ENCODE results near the gene RTN3. TPM values are rescaled to one million over a fixed set of nuclear protein-coding genes. Genes with fewer than 3 reads are reported as not detected.

Gene RTN3
- total and polyA plus RNA-seq, 4 donors, result 147 to 805 (median 547) TPM

- no peak overlapping the region for H3K27ac ChIP-seq (ENCODE audit: low read depth, low read length)
- H3K27me3 ChIP-seq (ENCODE audit: control insufficient read depth, insufficient read depth, low read length), result no peaks in the 10 kb centered on the region
- WGBS (ENCODE audit: insufficient coverage), result 83% methylated on average over 2 of the region's 4 CpGs
- H3K9me3 ChIP-seq (ENCODE audit: control insufficient read depth, insufficient read depth, low read length), result no peaks in the 10 kb centered on the region
- peaks cover 2% of the 10 kb centered on the region for H3K36me3 ChIP-seq (ENCODE audit: control insufficient read depth, insufficient read depth, low read length)
- H3K4me3 ChIP-seq (ENCODE audit: low read depth, low read length), result no peak overlapping the region
- DNase-seq (ENCODE audit: low read depth in 4 of 6, low spot score in 6 of 6), result no peak
- peaks cover 13% of the 10 kb centered on the region for H3K4me1 ChIP-seq (ENCODE audit: control insufficient read depth, insufficient read depth, low read length)
Measured at GRCh38 chr11:63666874-63667273, 14.4 kb upstream of the RTN3 start.

GRCh38 chr11:63667995-63668795, 13.1 kb upstream of the RTN3 start:
- Histone ChIP-seq H3K27ac (ENCODE audit: low read depth, low read length) (no peak overlapping the region), H3K36me3 (ENCODE audit: control insufficient read depth, insufficient read depth, low read length) (peaks cover 2% of the 10 kb centered on the region), H3K9me3 (ENCODE audit: control insufficient read depth, insufficient read depth, low read length) (no peaks in the 10 kb centered on the region), H3K4me3 (ENCODE audit: low read depth, low read length) (no peak overlapping the region), H3K4me1 (ENCODE audit: control insufficient read depth, insufficient read depth, low read length) (peaks cover 17% of the 10 kb centered on the region), H3K27me3 (ENCODE audit: control insufficient read depth, insufficient read depth, low read length) (no peaks in the 10 kb centered on the region)
- no peak for DNase-seq (ENCODE audit: low read depth in 4 of 6, low spot score in 6 of 6)
- no CpG with 5 or more reads among the region's 3 CpGs for WGBS (ENCODE audit: insufficient coverage)

GRCh38 chr11:63670096-63670432, 11.2 kb upstream of the RTN3 start:
- Histone ChIP-seq H3K27ac (ENCODE audit: low read depth, low read length) (no peak overlapping the region), H3K9me3 (ENCODE audit: control insufficient read depth, insufficient read depth, low read length) (no peaks in the 10 kb centered on the region), H3K27me3 (ENCODE audit: control insufficient read depth, insufficient read depth, low read length) (no peaks in the 10 kb centered on the region), H3K4me3 (ENCODE audit: low read depth, low read length) (peak overlapping the region; percentile 66), H3K36me3 (ENCODE audit: control insufficient read depth, insufficient read depth, low read length) (peaks cover 2% of the 10 kb centered on the region), H3K4me1 (ENCODE audit: control insufficient read depth, insufficient read depth, low read length) (peaks cover 17% of the 10 kb centered on the region)
- 76% methylated on average over 7 of the region's 7 CpGs for WGBS (ENCODE audit: insufficient coverage)
- DNase-seq (ENCODE audit: low read depth in 4 of 6, low spot score in 6 of 6), result no peak

GRCh38 chr11:63670433-63671321, 10.6 kb upstream of the RTN3 start:
- peak in 3 of 6 donors; percentile 43 to 74 (median 53) for DNase-seq (ENCODE audit: low read depth in 4 of 6, low spot score in 6 of 6)
- Histone ChIP-seq H3K36me3 (ENCODE audit: control insufficient read depth, insufficient read depth, low read length) (peaks cover 2% of the 10 kb centered on the region), H3K27me3 (ENCODE audit: control insufficient read depth, insufficient read depth, low read length) (no peaks in the 10 kb centered on the region), H3K9me3 (ENCODE audit: control insufficient read depth, insufficient read depth, low read length) (no peaks in the 10 kb centered on the region), H3K27ac (ENCODE audit: low read depth, low read length) (peak overlapping the region; percentile 79), H3K4me3 (ENCODE audit: low read depth, low read length) (peak overlapping the region; percentile 66), H3K4me1 (ENCODE audit: control insufficient read depth, insufficient read depth, low read length) (peaks cover 17% of the 10 kb centered on the region)
- under 1% methylated on average over 55 of the region's 63 CpGs for WGBS (ENCODE audit: insufficient coverage)

- WGBS (ENCODE audit: insufficient coverage), result 9% methylated on average over 67 of the region's 69 CpGs
- peak within 1 kb of the TSS; percentile 79 for H3K27ac ChIP-seq (ENCODE audit: low read depth, low read length)
- H3K4me3 ChIP-seq (ENCODE audit: low read depth, low read length), result peak within 1 kb of the TSS; percentile 66
- H3K4me1 ChIP-seq (ENCODE audit: control insufficient read depth, insufficient read depth, low read length), result peaks cover 17% of the 10 kb centered on the region
- H3K27me3 ChIP-seq (ENCODE audit: control insufficient read depth, insufficient read depth, low read length), result no peaks in the 10 kb centered on the region
- peaks cover 2% of the 10 kb centered on the region for H3K36me3 ChIP-seq (ENCODE audit: control insufficient read depth, insufficient read depth, low read length)
- no peaks in the 10 kb centered on the region for H3K9me3 ChIP-seq (ENCODE audit: control insufficient read depth, insufficient read depth, low read length)
- peak; percentile 88 to 99 (median 90) for DNase-seq (ENCODE audit: low read depth in 4 of 6, low spot score in 6 of 6)
Measured at GRCh38 chr11:63671322-63672155, 9.8 kb upstream of the RTN3 start, which contains the start of gene ATL3. Gene ATL3 (minus strand): TSS chr11:63671376. CDS start chr11:63671335, 41 bp downstream.

- Histone ChIP-seq H3K4me1 (ENCODE audit: control insufficient read depth, insufficient read depth, low read length) (peaks cover 17% of the 10 kb centered on the region), H3K36me3 (ENCODE audit: control insufficient read depth, insufficient read depth, low read length) (peaks cover 2% of the 10 kb centered on the region), H3K27ac (ENCODE audit: low read depth, low read length) (peak overlapping the region; percentile 49), H3K4me3 (ENCODE audit: low read depth, low read length) (no peak overlapping the region), H3K9me3 (ENCODE audit: control insufficient read depth, insufficient read depth, low read length) (no peaks in the 10 kb centered on the region), H3K27me3 (ENCODE audit: control insufficient read depth, insufficient read depth, low read length) (no peaks in the 10 kb centered on the region)
- DNase-seq (ENCODE audit: low read depth in 4 of 6, low spot score in 6 of 6), result no peak
- 100% methylated on average over 13 of the region's 16 CpGs for WGBS (ENCODE audit: insufficient coverage)
Measured at GRCh38 chr11:63672156-63672463, 9.2 kb upstream of the RTN3 start.

- whole genome bisulfite sequencing (ENCODE audit: insufficient coverage), result no CpG with 5 or more reads among the region's 1 CpG
- H3K27ac ChIP-seq (ENCODE audit: low read depth, low read length), result no peak overlapping the region
- H3K9me3 ChIP-seq (ENCODE audit: control insufficient read depth, insufficient read depth, low read length), result no peaks in the 10 kb centered on the region
- DNase-seq (ENCODE audit: low read depth in 4 of 6, low spot score in 6 of 6), result no peak
- H3K4me3 ChIP-seq (ENCODE audit: low read depth, low read length), result no peak overlapping the region
- H3K27me3 ChIP-seq (ENCODE audit: control insufficient read depth, insufficient read depth, low read length), result no peaks in the 10 kb centered on the region
- no peaks in the 10 kb centered on the region for H3K36me3 ChIP-seq (ENCODE audit: control insufficient read depth, insufficient read depth, low read length)
- H3K4me1 ChIP-seq (ENCODE audit: control insufficient read depth, insufficient read depth, low read length), result peaks cover 17% of the 10 kb centered on the region
Measured at GRCh38 chr11:63672936-63673539, 8.3 kb upstream of the RTN3 start.

- Histone ChIP-seq H3K27ac (ENCODE audit: low read depth, low read length) (no peak overlapping the region), H3K27me3 (ENCODE audit: control insufficient read depth, insufficient read depth, low read length) (no peaks in the 10 kb centered on the region), H3K4me1 (ENCODE audit: control insufficient read depth, insufficient read depth, low read length) (peaks cover 17% of the 10 kb centered on the region), H3K4me3 (ENCODE audit: low read depth, low read length) (no peak overlapping the region), H3K9me3 (ENCODE audit: control insufficient read depth, insufficient read depth, low read length) (no peaks in the 10 kb centered on the region), H3K36me3 (ENCODE audit: control insufficient read depth, insufficient read depth, low read length) (no peaks in the 10 kb centered on the region)
- DNase-seq (ENCODE audit: low read depth in 4 of 6, low spot score in 6 of 6), result no peak
- no CpG with 5 or more reads among the region's 4 CpGs for WGBS (ENCODE audit: insufficient coverage)
Measured at GRCh38 chr11:63673579-63673978, 7.7 kb upstream of the RTN3 start.

GRCh38 chr11:63680834-63681320, 423 bp upstream of the RTN3 start:
- no peaks in the 10 kb centered on the region for H3K9me3 ChIP-seq (ENCODE audit: control insufficient read depth, insufficient read depth, low read length)
- no peaks in the 10 kb centered on the region for H3K27me3 ChIP-seq (ENCODE audit: control insufficient read depth, insufficient read depth, low read length)
- WGBS (ENCODE audit: insufficient coverage), result 0% methylated on average over 8 of the region's 18 CpGs
- H3K4me3 ChIP-seq (ENCODE audit: low read depth, low read length), result peak overlapping the region; percentile 90
- DNase-seq (ENCODE audit: low read depth in 4 of 6, low spot score in 6 of 6), result peak in 5 of 6 donors; percentile 68 to 99 (median 89)
- H3K36me3 ChIP-seq (ENCODE audit: control insufficient read depth, insufficient read depth, low read length), result peaks cover 4% of the 10 kb centered on the region
- peak overlapping the region; percentile 95 for H3K27ac ChIP-seq (ENCODE audit: low read depth, low read length)
- H3K4me1 ChIP-seq (ENCODE audit: control insufficient read depth, insufficient read depth, low read length), result peaks cover 31% of the 10 kb centered on the region

Measured in spinal cord (tissue), 10 donors.